ENCODE data around the gene IFNA6.

The IFNA6 gene

GRCh38 chr9:21350787-21351186 is at the start of gene IFNA6:
Gene IFNA6 (minus strand): TSS chr9:21350887. CDS start chr9:21350887, 0 bp downstream.
- DNase-seq (ENCODE audit: low spot score) = no peak
- in situ Hi-C loops (cut with MboI; ENCODE audit: low sequenced_read_pairs, unreplicated experiment) = no loop called here
- no peak for TF ChIP-seq CTCF (IDR thresholded peaks at IDR 0.05; ENCODE audit: borderline replicate concordance, control extremely low read depth, extremely low read depth, insufficient read depth, missing control alignments)

GRCh38 chr9:21399956-21400355 is 49.3 kb upstream of the IFNA6 start:
- in situ Hi-C loops (cut with MboI; ENCODE audit: low sequenced_read_pairs, unreplicated experiment) = loop anchor here (10.0 kb wide), 1 partner anchor 75 kb away; no protein-coding TSS in a partner anchor
- no peak for TF ChIP-seq CTCF (IDR thresholded peaks at IDR 0.05; ENCODE audit: borderline replicate concordance, control extremely low read depth, extremely low read depth, insufficient read depth, missing control alignments)
- no peak for DNase-seq (ENCODE audit: low spot score)

GRCh38 chr9:21398955-21399489 is 48.3 kb upstream of the IFNA6 start:
- TF ChIP-seq CTCF (IDR thresholded peaks at IDR 0.05; ENCODE audit: borderline replicate concordance, control extremely low read depth, extremely low read depth, insufficient read depth, missing control alignments) = no peak
- in situ Hi-C loops (cut with MboI; ENCODE audit: low sequenced_read_pairs, unreplicated experiment) = loop anchor here (10.0 kb wide), 1 partner anchor 74 kb away; no protein-coding TSS in a partner anchor
- DNase-seq (ENCODE audit: low spot score) = no peak

- TF ChIP-seq CTCF (IDR thresholded peaks at IDR 0.05; ENCODE audit: borderline replicate concordance, control extremely low read depth, extremely low read depth, insufficient read depth, missing control alignments) = peak; percentile 90
- peak; percentile 56 for DNase-seq (ENCODE audit: low spot score)
- in situ Hi-C loops (cut with MboI; ENCODE audit: low sequenced_read_pairs, unreplicated experiment) = loop anchor here (10.0 kb wide), 1 partner anchor 71 kb away; no protein-coding TSS in a partner anchor
Measured at GRCh38 chr9:21395778-21396717, 45.4 kb upstream of the IFNA6 start.

- no peak for TF ChIP-seq CTCF (IDR thresholded peaks at IDR 0.05; ENCODE audit: borderline replicate concordance, control extremely low read depth, extremely low read depth, insufficient read depth, missing control alignments)
- DNase-seq (ENCODE audit: low spot score) = no peak
- in situ Hi-C loops (cut with MboI; ENCODE audit: low sequenced_read_pairs, unreplicated experiment) = loop anchor here (10.0 kb wide), 1 partner anchor 67 kb away; no protein-coding TSS in a partner anchor
Measured at GRCh38 chr9:21392270-21392669, 41.6 kb upstream of the IFNA6 start.

- DNase-seq (ENCODE audit: low spot score) = no peak
- in situ Hi-C loops (cut with MboI; ENCODE audit: low sequenced_read_pairs, unreplicated experiment) = no loop called here
- TF ChIP-seq CTCF (IDR thresholded peaks at IDR 0.05; ENCODE audit: borderline replicate concordance, control extremely low read depth, extremely low read depth, insufficient read depth, missing control alignments) = no peak
Measured at GRCh38 chr9:21385131-21385670, 34.5 kb upstream of the IFNA6 start, which contains the start of gene IFNA2. Gene IFNA2 (minus strand): TSS chr9:21385398. CDS start chr9:21385329, 69 bp downstream.
